GM12873 (cell line): ENCODE results near the gene NSMF.

Experiments used
- CTCF ChIP-seq: IDR thresholded peaks from 2 replicates; pipeline ENCODE4 v1.5.1; 2012; ENCODE audit warnings: low read depth, mild to moderate bottlenecking, moderate library complexity, low read length, control low read depth; ENCODE audit not compliant: insufficient read depth; ENCODE audit errors: missing control alignments

The NSMF gene

GRCh38 chr9:137488906-137489305, 29.8 kb upstream of the NSMF start:
- TF ChIP-seq CTCF, result no peak

- TF ChIP-seq CTCF, result no peak
Observed at GRCh38 chr9:137488327-137488653, 29.2 kb upstream of the NSMF start.

- TF ChIP-seq CTCF, result no peak
Observed at GRCh38 chr9:137487454-137488326, 28.6 kb upstream of the NSMF start.

- no peak for TF ChIP-seq CTCF
Observed at GRCh38 chr9:137486545-137487453, 27.7 kb upstream of the NSMF start.

- TF ChIP-seq CTCF, result no peak
Observed at GRCh38 chr9:137486141-137486490, 27.0 kb upstream of the NSMF start.

- no peak for TF ChIP-seq CTCF
Observed at GRCh38 chr9:137485343-137486140, 26.4 kb upstream of the NSMF start.
